Spleen (tissue), 11 donors: ENCODE results near the gene MON2. TPM values are rescaled to one million over a fixed set of nuclear protein-coding genes. Genes with fewer than 3 reads are reported as not detected.

Experiments
- DNase-seq: peaks from one replicate; pipeline ENCODE4 v3.0.0-alpha.2; 2020
- H3K27ac ChIP-seq, 8 donors: fragments of 200-600 bp; sonication (generic) in 7 of 8; 1 replicate in 4 of 8; 2 replicates in 4 of 8; pipeline versions ENCODE4 v1.5.0 to v1.8.0; 2016 to 2021; ENCODE audit warnings: inconsistent platforms in 4 of 8, mild to moderate bottlenecking in 4 of 8, moderate library complexity in 1 of 8
- H3K27me3 ChIP-seq, 7 donors: fragments of 200-600 bp; sonication (generic) in 6 of 7; replicated peaks in 1 of 7; 1 replicate in 4 of 7; 2 replicates in 3 of 7; pipeline versions ENCODE4 v1.5.0 to v1.8.0; 2016 to 2021; ENCODE audit warnings: inconsistent platforms in 3 of 7, mild to moderate bottlenecking in 1 of 7
- H3K36me3 ChIP-seq, 6 donors: fragments of 200-600 bp; sonication (generic) in 5 of 6; 1 replicate in 4 of 6; 2 replicates in 2 of 6; pipeline versions ENCODE4 v1.5.0 to v1.8.0; 2016 to 2021; ENCODE audit warnings: inconsistent platforms in 2 of 6
- H3K4me1 ChIP-seq, 6 donors: fragments of 200-600 bp; sonication (generic) in 5 of 6; 1 replicate in 3 of 6; 2 replicates in 3 of 6; pipeline versions ENCODE4 v1.5.0 to v1.8.0; 2016 to 2021; ENCODE audit warnings: inconsistent platforms in 3 of 6
- H3K4me3 ChIP-seq, 8 donors: fragments of 200-600 bp; sonication (generic) in 7 of 8; 1 replicate in 4 of 8; 2 replicates in 4 of 8; pipeline versions ENCODE4 v1.5.0 to v1.8.0; 2016 to 2021; ENCODE audit warnings: inconsistent platforms in 4 of 8, mild to moderate bottlenecking in 4 of 8, moderate library complexity in 2 of 8
- H3K9me3 ChIP-seq, 8 donors: fragments of 200-600 bp; sonication (generic) in 7 of 8; 1 replicate in 4 of 8; 2 replicates in 4 of 8; pipeline versions ENCODE4 v1.5.0 to v1.8.0; 2016 to 2021; ENCODE audit warnings: inconsistent platforms in 4 of 8
- POLR2A ChIP-seq, 3 donors: fragments of 450-650 bp; IDR thresholded peaks; one replicate each; pipeline ENCODE4 v1.5.1; 2017; ENCODE audit warnings: antibody characterized with exemption in 3 of 3, mild to moderate bottlenecking in 1 of 3
- POLR2AphosphoS5 ChIP-seq, 3 donors: sonication (generic); formaldehyde crosslinking; IDR thresholded peaks; one replicate each; pipeline ENCODE4 v1.5.1; 2017; ENCODE audit warnings: antibody characterized with exemption in 3 of 3
- WGBS, 5 donors: extraction: QIAGEN DNeasy Blood & Tissue Kit in 3 of 5; methylation state at CpG; one replicate each; pipeline versions ENCODE4 v1.1.5 to v1.1.7; 2013 to 2018; 5-methylcytosine and 5-hydroxymethylcytosine counted together
- intact Hi-C: fragments of 100-400 bp; cut with DNase I; formaldehyde crosslinking; loops from one replicate; pipeline ENCODE4 v1.15.0; 2023; ENCODE audit warnings: low total_unique reads
- microRNA-seq, 3 donors: library from miRNA; unstranded; fragments of <30 nt; microRNA quantifications; one replicate each; pipeline versions ENCODE4 to v1.1.0, GENCODE V29; 2019 to 2020
- polyA plus RNA-seq, 3 donors: library from polyadenylated mRNA; stranded (reverse); fragments of 200-250 nt; gene quantifications; one replicate each; pipeline ENCODE4 v1.2.1, GENCODE V29; 2013
- small RNA-seq, 4 donors: library from RNA; depleted of rRNA; stranded (forward); fragments of <200 nt; gene quantifications; one replicate each; pipeline ENCODE3, GENCODE V24; 2016
- total RNA-seq, 7 donors: library from RNA; depleted of rRNA in 3 of 7; stranded (reverse); fragments of >200 nt in 3 of 7; fragmentation: NEBNext Ultra II Directional in 4 of 7; extraction: Animal tissue kit (Norgen Biotek cat#: 25700) in 4 of 7; gene quantifications; one replicate each; pipeline versions ENCODE4 v1.1.0 to v1.2.1, GENCODE V29; 2016 to 2021
- TF ChIP-seq, protein P1 (sequence below), 11 experiments: fragments of 200-600 bp in 7 of 11; fragments of 450-650 bp in 4 of 11; sonication (generic) in 4 of 11; IDR thresholded peaks in 8 of 11; conservative IDR thresholded peaks in 3 of 11; 1 replicate in 7 of 11; 2 replicates in 4 of 11; pipeline versions ENCODE4 v1.4.0 to v1.8.0; 2016 to 2021; ENCODE audit warnings: antibody characterized with exemption in 11 of 11, inconsistent platforms in 4 of 11, mild to moderate bottlenecking in 1 of 11
- donor health status: healthy with polysubstance abuse.
- donor health status: DM: no; HTN: no; CAD: no; lungs with moderate emphysema.
- donor health status: DM: no; HTN: no; CAD: no.
- donor health status: Bipolar disorder and iron deficiency.
- donor health status: healthy.
- donor health status: DM: no; HTN: no; CAD: no.
- donor health status: DM: yes; HTN: yes; CAD: no.

MON2 gene
- total and polyA plus RNA-seq, 10 donors, result 10.8 to 181 (median 82.0) TPM

DNA sequence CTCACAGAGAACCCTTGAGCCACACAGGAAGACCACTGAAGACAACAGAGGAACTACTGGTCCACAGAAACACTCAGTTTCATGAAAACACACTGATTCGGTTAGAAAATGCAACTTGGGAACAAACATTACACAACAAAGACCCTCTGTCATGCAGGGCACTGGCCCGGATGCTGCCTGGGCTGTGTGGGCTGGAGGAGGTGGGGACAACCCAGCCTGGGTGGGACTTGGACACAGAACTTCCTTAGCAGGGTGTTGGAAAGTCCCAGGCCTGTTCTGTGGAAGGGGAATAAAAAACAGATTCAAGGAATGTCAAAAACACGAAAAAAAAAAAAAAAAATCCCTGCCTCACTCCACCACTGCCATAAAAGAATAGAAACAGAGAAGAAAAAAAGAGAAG is 181.0 kb downstream of the MON2 start:
- WGBS, 5 donors, result 38 to 73% (median 45%) methylated on average over 3 of the region's 3 CpGs
- Histone ChIP-seq H3K9me3 (no peaks in the 10 kb centered on the region), H3K27ac (peak overlapping the region in 6 of 8 donors; percentile 17 to 56 (median 36)), H3K4me1 (no peaks in the 10 kb centered on the region), H3K36me3 (no peaks in the 10 kb centered on the region), H3K27me3 (no peaks in the 10 kb centered on the region), H3K4me3 (no peak overlapping the region)
- TF ChIP-seq POLR2AphosphoS5 (IDR thresholded peaks at IDR 0.05), result peak in 2 of 3 donors; percentile 15 to 35
- TF ChIP-seq, protein P1, sequence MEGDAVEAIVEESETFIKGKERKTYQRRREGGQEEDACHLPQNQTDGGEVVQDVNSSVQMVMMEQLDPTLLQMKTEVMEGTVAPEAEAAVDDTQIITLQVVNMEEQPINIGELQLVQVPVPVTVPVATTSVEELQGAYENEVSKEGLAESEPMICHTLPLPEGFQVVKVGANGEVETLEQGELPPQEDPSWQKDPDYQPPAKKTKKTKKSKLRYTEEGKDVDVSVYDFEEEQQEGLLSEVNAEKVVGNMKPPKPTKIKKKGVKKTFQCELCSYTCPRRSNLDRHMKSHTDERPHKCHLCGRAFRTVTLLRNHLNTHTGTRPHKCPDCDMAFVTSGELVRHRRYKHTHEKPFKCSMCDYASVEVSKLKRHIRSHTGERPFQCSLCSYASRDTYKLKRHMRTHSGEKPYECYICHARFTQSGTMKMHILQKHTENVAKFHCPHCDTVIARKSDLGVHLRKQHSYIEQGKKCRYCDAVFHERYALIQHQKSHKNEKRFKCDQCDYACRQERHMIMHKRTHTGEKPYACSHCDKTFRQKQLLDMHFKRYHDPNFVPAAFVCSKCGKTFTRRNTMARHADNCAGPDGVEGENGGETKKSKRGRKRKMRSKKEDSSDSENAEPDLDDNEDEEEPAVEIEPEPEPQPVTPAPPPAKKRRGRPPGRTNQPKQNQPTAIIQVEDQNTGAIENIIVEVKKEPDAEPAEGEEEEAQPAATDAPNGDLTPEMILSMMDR (IDR thresholded peaks at IDR 0.05 in 8 of 11, conservative IDR thresholded peaks at IDR 0.05 in 3 of 11), result no peak
- intact Hi-C loops, result no loop called here
- DNase-seq, result no peak

DNA sequence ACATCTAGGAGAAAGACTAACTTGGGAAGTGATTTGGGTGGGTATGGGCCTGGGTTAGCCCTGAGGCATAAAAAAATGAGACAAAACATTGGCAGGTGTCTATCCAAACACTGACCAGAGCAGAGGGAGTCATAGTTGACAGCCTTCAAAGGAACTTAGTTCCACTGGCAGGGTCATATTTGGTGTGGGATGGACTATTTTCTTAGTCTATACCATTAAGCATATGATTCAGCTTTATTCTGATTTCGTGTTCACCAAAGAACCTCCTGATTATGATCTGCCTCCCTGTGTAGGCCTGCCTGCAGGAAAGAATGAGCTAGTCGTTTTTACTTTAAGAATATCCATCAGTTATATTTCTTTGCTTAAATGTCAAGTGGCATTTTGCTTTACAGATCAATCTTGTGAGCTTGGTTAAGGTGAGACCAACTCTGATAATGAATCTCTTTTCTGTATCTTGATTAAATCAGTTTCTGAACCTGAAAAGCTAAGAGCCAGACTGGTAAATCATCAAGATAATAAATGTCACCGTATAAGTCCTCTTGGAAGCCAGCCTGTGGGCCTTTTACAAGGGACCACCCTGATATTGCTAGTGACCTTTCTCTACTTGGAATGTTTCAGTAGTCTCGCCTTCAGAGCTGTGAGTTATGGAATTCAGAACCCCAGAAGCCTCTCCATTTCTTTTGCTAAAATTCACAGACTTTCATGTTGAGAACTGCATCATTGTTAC is 182.9 kb downstream of the MON2 start:
- Histone ChIP-seq H3K4me3 (no peak overlapping the region), H3K9me3 (no peaks in the 10 kb centered on the region), H3K36me3 (no peaks in the 10 kb centered on the region), H3K27me3 (no peaks in the 10 kb centered on the region), H3K27ac (no peak overlapping the region), H3K4me1 (no peaks in the 10 kb centered on the region)
- TF ChIP-seq POLR2A (IDR thresholded peaks at IDR 0.05) (no peak), POLR2AphosphoS5 (IDR thresholded peaks at IDR 0.05) (no peak)
- TF ChIP-seq, protein P1 (IDR thresholded peaks at IDR 0.05 in 8 of 11, conservative IDR thresholded peaks at IDR 0.05 in 3 of 11), result no peak
- DNase-seq, result no peak
- WGBS, 5 donors, result 74 to 84% (median 81%) methylated on average over 4 of the region's 4 CpGs
- intact Hi-C loops, result no loop called here

Small RNA genes lying within 50 kb of the gene (microRNA-seq; reads per million reads assigned to microRNA genes)
- gene MIRLET7I, result 57,950 to 74,300 (median 67,794) reads per million in 3 donors

Small RNA genes lying within 50 kb of the gene (small RNA-seq; reads per million reads assigned to genes)
- gene MIRLET7I (3,905 to 7,550 (median 5,006) reads per million in 4 donors), gene RNU6-399P (0 reads per million in 4 donors)

Other genes with a start within 250 kb of the MON2 start
- 100 to 1,000 TPM; 145 to 288 (median 183) TPM for gene USP15, start 206.4 kb upstream of the MON2 start, total RNA-seq
- 100 to 1,000 TPM in 1 of 3 donors, 10 to 100 TPM in 2; 65.3 to 115 (median 87.1) TPM for gene USP15, start 206.4 kb upstream of the MON2 start, polyA plus RNA-seq